Tibial nerve (tissue), 4 donors: Measurements from ENCODE around the gene RIMKLB. TPM values are rescaled to one million over a fixed set of nuclear protein-coding genes. Genes with fewer than 3 reads are reported as not detected.
"Not testable (repeated sequence)": the region's sequence is repeated elsewhere in the genome, so short reads cannot be mapped to it uniquely, and the experiment has no call there.

Experiments
- DNase-seq, 2 donors: peaks; one replicate each; pipeline ENCODE4 v3.0.0-alpha.2; 2019; ENCODE audit warnings: low spot score in 2 of 2
- H3K27ac ChIP-seq, 4 donors: fragments of 200-600 bp; sonication (generic) in 3 of 4; one replicate each; pipeline ENCODE4 v1.5.1; 2017 to 2019; ENCODE audit warnings: mild to moderate bottlenecking in 1 of 4
- H3K27me3 ChIP-seq, 2 donors: fragments of 200-600 bp; sonication (generic) in 1 of 2; one replicate each; pipeline versions ENCODE4 v1.5.1 to v1.6.0; 2017 to 2019
- H3K36me3 ChIP-seq, 3 donors: fragments of 200-600 bp; sonication (generic); one replicate each; pipeline ENCODE4 v1.5.1; 2018 to 2019
- H3K4me1 ChIP-seq, 4 donors: fragments of 200-600 bp; sonication (generic) in 3 of 4; one replicate each; pipeline ENCODE4 v1.5.1; 2017 to 2019
- H3K4me3 ChIP-seq, 4 donors: fragments of 200-600 bp; sonication (generic) in 3 of 4; one replicate each; pipeline ENCODE4 v1.5.1; 2017 to 2019; ENCODE audit warnings: mild to moderate bottlenecking in 1 of 4, moderate library complexity in 1 of 4
- H3K9me3 ChIP-seq, 4 donors: fragments of 200-600 bp; sonication (generic) in 3 of 4; one replicate each; pipeline ENCODE4 v1.5.1; 2017 to 2019
- EP300 ChIP-seq, 2 donors: sonication (generic); formaldehyde crosslinking; IDR thresholded peaks; one replicate each; pipeline ENCODE4 v1.6.1; 2017; ENCODE audit warnings: antibody characterized with exemption in 2 of 2, mild to moderate bottlenecking in 1 of 2
- POLR2A ChIP-seq, 2 donors: fragments of 450-650 bp; IDR thresholded peaks; one replicate each; pipeline ENCODE4 v1.6.1; 2017; ENCODE audit warnings: antibody characterized with exemption in 2 of 2, mild to moderate bottlenecking in 2 of 2, moderate library complexity in 2 of 2
- WGBS, 2 donors: methylation state at CpG; one replicate each; pipeline ENCODE4 v1.1.5; 2018; 5-methylcytosine and 5-hydroxymethylcytosine counted together
- total RNA-seq, 4 donors: library from RNA; depleted of rRNA; stranded (reverse); fragments of >200 nt; gene quantifications; one replicate each; pipeline ENCODE4 v1.1.0, GENCODE V29; 2016
- TF ChIP-seq, protein P1 (sequence below), 5 experiments: fragments of 200-600 bp in 3 of 5; fragments of 450-650 bp in 2 of 5; sonication (generic) in 3 of 5; IDR thresholded peaks; one replicate each; pipeline ENCODE4 v1.5.1; 2016 to 2019; ENCODE audit warnings: antibody characterized with exemption in 5 of 5, mild to moderate bottlenecking in 3 of 5, moderate library complexity in 2 of 5

The RIMKLB gene
- total RNA-seq, 4 donors from 2014 or later, result 53.4 to 76.6 (median 68.9) TPM

DNA sequence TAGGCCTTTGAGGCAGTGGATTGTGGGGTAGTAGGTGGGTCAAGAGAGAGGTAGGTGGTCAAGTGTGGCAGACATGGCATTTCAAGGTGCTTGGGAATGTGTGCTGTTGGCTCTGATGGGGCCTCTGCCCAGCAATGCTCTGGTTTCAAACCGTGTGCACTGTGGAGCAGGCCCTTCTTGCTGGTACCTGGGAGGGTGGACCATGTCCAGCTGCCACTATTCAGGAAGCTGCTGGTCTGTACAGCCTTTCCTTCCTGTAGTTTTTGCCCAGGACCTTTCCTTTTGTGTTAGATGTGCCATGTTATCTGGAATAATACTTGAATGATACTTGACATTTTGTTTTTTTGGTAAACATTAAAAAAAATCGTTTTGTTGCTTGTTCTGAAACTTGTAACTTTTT, 14.8 kb downstream of the RIMKLB start:
- Histone ChIP-seq H3K27me3 (no peaks in the 10 kb centered on the region), H3K4me1 (peaks cover 0 to 54% (median 14%) of the 10 kb centered on the region in 4 donors), H3K27ac (peak overlapping the region in 1 of 4 donors; percentile 54), H3K4me3 (no peak overlapping the region), H3K36me3 (peaks cover 0 to 17% (median 0%) of the 10 kb centered on the region in 3 donors), H3K9me3 (no peaks in the 10 kb centered on the region)
- DNase-seq, result no peak
- WGBS, 2 donors, result 41 to 43% methylated on average over 2 of the region's 2 CpGs
- TF ChIP-seq, protein P1, sequence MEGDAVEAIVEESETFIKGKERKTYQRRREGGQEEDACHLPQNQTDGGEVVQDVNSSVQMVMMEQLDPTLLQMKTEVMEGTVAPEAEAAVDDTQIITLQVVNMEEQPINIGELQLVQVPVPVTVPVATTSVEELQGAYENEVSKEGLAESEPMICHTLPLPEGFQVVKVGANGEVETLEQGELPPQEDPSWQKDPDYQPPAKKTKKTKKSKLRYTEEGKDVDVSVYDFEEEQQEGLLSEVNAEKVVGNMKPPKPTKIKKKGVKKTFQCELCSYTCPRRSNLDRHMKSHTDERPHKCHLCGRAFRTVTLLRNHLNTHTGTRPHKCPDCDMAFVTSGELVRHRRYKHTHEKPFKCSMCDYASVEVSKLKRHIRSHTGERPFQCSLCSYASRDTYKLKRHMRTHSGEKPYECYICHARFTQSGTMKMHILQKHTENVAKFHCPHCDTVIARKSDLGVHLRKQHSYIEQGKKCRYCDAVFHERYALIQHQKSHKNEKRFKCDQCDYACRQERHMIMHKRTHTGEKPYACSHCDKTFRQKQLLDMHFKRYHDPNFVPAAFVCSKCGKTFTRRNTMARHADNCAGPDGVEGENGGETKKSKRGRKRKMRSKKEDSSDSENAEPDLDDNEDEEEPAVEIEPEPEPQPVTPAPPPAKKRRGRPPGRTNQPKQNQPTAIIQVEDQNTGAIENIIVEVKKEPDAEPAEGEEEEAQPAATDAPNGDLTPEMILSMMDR (IDR thresholded peaks at IDR 0.05), result no peak
- TF ChIP-seq EP300 (IDR thresholded peaks at IDR 0.05) (no peak), POLR2A (IDR thresholded peaks at IDR 0.05) (no peak)

DNA sequence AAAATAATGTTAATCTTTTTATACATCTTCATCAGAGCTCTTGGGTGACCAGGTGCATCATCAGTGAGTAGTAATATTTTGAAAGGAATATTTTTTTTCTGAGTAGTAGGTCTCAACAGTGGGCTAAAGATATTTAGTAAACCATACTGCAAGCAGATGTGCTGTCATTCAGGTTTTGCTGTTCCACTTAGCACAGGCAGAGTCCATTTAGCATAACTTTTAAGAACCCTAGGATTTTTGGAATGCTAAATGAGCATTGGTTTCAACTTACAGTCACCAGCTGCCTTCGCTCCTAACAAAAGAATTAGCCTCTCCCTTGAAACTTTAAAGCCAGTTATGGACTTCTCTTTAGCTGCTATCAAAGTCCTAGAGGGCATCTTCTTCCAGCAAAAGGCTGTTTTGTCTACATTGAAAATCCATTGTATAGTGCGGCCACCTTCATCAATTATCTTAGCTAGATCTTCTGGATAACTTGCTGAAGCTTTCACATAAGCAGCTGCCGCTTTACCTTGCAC, 24.6 kb downstream of the RIMKLB start:
- Histone ChIP-seq H3K9me3 (peaks cover 0 to 12% (median 0%) of the 10 kb centered on the region in 4 donors), H3K27me3 (no peaks in the 10 kb centered on the region), H3K4me3 (no peak overlapping the region), H3K27ac (no peak overlapping the region), H3K4me1 (no peaks in the 10 kb centered on the region), H3K36me3 (peaks cover 0 to 68% (median 0%) of the 10 kb centered on the region in 3 donors)
- no peak for DNase-seq
- TF ChIP-seq POLR2A (IDR thresholded peaks at IDR 0.05), result no peak
- WGBS, 2 donors, result 96 to 98% methylated on average over 3 of the region's 3 CpGs

DNA sequence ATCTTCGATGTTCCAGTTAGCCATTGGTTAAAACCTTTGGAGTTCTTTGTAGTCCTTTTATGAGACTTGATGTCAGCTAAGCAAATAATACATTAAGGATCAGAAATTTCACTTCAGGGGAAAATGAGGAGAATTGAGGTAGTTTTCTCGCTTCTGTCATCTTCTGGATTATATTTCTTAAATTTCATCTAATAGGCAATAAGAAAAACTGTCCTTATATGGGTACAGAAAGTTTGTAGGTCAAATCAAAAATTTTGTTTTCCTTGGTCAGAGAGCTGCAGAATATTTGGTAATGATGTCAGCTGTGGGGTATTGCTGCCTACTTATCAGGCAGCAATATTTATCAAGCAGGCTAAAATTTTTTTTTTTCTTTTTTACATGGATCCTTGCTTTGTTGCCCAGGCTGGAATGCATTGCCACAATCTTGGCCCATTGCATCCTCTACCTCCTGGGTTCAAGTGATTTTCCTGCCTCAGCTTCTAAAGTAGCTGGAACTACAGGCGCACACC, 37.1 kb downstream of the RIMKLB start:
- Histone ChIP-seq H3K9me3 (no peaks in the 10 kb centered on the region), H3K36me3 (peaks cover 0 to 6% (median 0%) of the 10 kb centered on the region in 3 donors), H3K4me3 (no peak overlapping the region), H3K27me3 (no peaks in the 10 kb centered on the region), H3K27ac (peak overlapping the region in 3 of 4 donors; percentile 8 to 77 (median 73)), H3K4me1 (peaks cover 0 to 29% (median 3%) of the 10 kb centered on the region in 4 donors)
- DNase-seq, result no peak
- TF ChIP-seq EP300 (IDR thresholded peaks at IDR 0.05), result no peak
- TF ChIP-seq, protein P1 (IDR thresholded peaks at IDR 0.05), result no peak
- no peak for TF ChIP-seq POLR2A (IDR thresholded peaks at IDR 0.05)
- WGBS, 2 donors, result 60 to 63% methylated on average over 3 of the region's 3 CpGs

DNA sequence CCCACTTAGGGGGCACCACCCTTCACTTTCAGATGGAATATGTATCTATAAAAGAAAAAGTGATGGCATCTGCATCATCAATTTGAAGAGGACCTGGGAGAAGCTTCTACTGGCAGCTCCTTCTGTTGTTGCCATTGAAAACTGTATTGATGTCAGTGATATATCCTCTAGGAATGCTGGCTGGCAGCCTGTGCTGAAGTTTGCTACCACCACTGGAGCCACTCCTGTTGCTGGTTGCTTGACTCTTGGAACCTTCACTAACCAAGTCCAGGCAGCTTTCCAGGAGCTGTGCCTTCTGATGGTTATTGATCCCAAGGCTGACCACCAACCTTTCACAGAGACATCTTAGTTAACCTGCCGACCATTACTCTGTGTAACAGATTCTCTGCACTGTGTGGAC, 44.7 kb downstream of the RIMKLB start:
- H3K27ac ChIP-seq, result no peak overlapping the region
- no peak for DNase-seq
- H3K36me3 ChIP-seq, result peaks cover 0 to 21% (median 0%) of the 10 kb centered on the region in 3 donors
- H3K27me3 ChIP-seq, result no peaks in the 10 kb centered on the region
- H3K4me1 ChIP-seq, result peaks cover 0 to 4% (median 0%) of the 10 kb centered on the region in 4 donors
- H3K4me3 ChIP-seq, result no peak overlapping the region
- no peaks in the 10 kb centered on the region for H3K9me3 ChIP-seq
- TF ChIP-seq, protein P1 (IDR thresholded peaks at IDR 0.05), result no peak
- no peak for TF ChIP-seq EP300 (IDR thresholded peaks at IDR 0.05)
- no peak for TF ChIP-seq POLR2A (IDR thresholded peaks at IDR 0.05)
- 100% methylated on average over 1 of the region's 1 CpG for WGBS, 2 donors

DNA sequence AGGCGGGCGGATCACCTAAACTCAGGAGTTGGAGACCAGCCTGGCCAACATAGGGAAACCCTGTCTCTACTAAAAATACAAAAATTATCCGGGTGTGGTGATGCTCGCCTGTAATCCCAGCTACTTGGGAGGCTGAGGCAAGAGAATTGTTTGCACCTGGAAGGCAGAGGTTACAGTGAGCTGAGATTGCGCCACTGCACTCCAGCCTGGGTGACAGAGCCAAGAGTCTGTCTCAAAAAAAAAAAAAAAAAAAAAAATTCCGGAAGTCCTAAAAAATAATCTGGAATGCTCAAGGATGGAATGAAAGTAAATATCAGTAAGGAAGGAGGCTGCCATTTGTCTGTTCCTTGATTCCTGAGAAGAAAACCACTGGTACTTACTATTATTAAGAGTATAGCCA, 45.3 kb downstream of the RIMKLB start:
- not testable (repeated sequence) for DNase-seq, H3K4me3 ChIP-seq, H3K27me3 ChIP-seq, H3K9me3 ChIP-seq, H3K4me1 ChIP-seq, H3K27ac ChIP-seq
- H3K36me3 ChIP-seq, result peaks cover 0 to 21% (median 0%) of the 10 kb centered on the region in 3 donors
- WGBS, 2 donors, result 94 to 95% methylated on average over 6 of the region's 6 CpGs

DNA sequence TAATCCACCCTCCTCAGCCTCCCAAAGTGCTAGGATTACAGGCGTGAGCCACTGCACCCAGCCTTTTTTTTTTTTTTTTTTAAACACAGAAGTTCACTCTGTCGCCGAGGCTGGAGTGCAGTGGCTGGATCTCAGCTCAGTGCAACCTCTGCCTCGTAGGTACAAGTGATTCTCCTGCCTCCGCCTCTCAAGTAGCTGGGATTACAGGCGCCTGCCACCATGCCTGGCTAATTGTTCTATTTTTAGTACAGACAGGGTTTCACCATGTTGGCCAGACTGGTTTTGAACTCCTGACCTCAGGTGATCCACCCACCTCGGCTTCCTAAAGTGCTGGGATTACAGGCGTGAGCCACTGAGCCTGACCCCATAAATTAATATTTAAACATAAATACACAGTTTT, 47.8 kb downstream of the RIMKLB start:
- WGBS, 2 donors, result 97 to 98% methylated on average over 8 of the region's 8 CpGs
- not testable (repeated sequence) for DNase-seq

More for the DNA sequence above, 47.8 kb downstream of the RIMKLB start:
- not testable (repeated sequence) for H3K27ac ChIP-seq, H3K4me1 ChIP-seq, H3K4me3 ChIP-seq, H3K9me3 ChIP-seq, H3K27me3 ChIP-seq
- peaks cover 0 to 11% (median 0%) of the 10 kb centered on the region in 3 donors for H3K36me3 ChIP-seq
